Gastroesophageal sphincter (tissue), 4 donors: ENCODE data around the gene TFB1M. TPM values are rescaled to one million over a fixed set of nuclear protein-coding genes. Genes with fewer than 3 reads are reported as not detected.

ENCODE experiments used
- ATAC-seq: fragments of 150-250 bp; one replicate; pipeline ENCODE4 v1.9.1; 2016; ENCODE audit warnings: mild to moderate bottlenecking, moderate library complexity
- H3K27ac ChIP-seq, 4 donors: fragments of 200-600 bp; sonication (generic) in 3 of 4; 1 replicate in 3 of 4; 2 replicates in 1 of 4; pipeline ENCODE4 v1.5.1; 2016 to 2019
- H3K27me3 ChIP-seq: fragments of 200-600 bp; sonication (generic); one replicate; pipeline ENCODE4 v1.5.1; 2019
- H3K36me3 ChIP-seq, 2 donors: fragments of 200-600 bp; sonication (generic); one replicate each; pipeline ENCODE4 v1.5.1; 2019; ENCODE audit warnings: control low read depth in 1 of 2
- H3K4me1 ChIP-seq, 3 donors: fragments of 200-600 bp; sonication (generic); 1 replicate in 2 of 3; 2 replicates in 1 of 3; pipeline ENCODE4 v1.5.1; 2016 to 2019; ENCODE audit warnings: control low read depth in 2 of 3
- H3K4me3 ChIP-seq, 2 donors: fragments of 200-600 bp; sonication (generic); one replicate each; pipeline ENCODE4 v1.5.1; 2019; ENCODE audit warnings: mild to moderate bottlenecking in 1 of 2, moderate library complexity in 1 of 2
- H3K9me3 ChIP-seq, 3 donors: fragments of 200-600 bp; sonication (generic); one replicate each; pipeline ENCODE4 v1.5.1; 2017 to 2019; ENCODE audit warnings: control low read depth in 2 of 3
- CTCF ChIP-seq, 4 experiments: fragments of 200-600 bp in 2 of 4; fragments of 450-650 bp in 2 of 4; sonication (generic) in 1 of 4; IDR thresholded peaks; one replicate each; pipeline ENCODE4 v1.5.1; 2017 to 2019; ENCODE audit warnings: antibody characterized with exemption in 4 of 4, mild to moderate bottlenecking in 2 of 4, moderate library complexity in 2 of 4
- EP300 ChIP-seq: sonication (generic); formaldehyde crosslinking; IDR thresholded peaks from one replicate; pipeline ENCODE4 v1.6.1; 2017; ENCODE audit warnings: antibody characterized with exemption, mild to moderate bottlenecking
- POLR2A ChIP-seq, 2 donors: fragments of 450-650 bp; IDR thresholded peaks; one replicate each; pipeline ENCODE4 v1.6.1; 2017; ENCODE audit warnings: antibody characterized with exemption in 2 of 2, mild to moderate bottlenecking in 2 of 2, moderate library complexity in 1 of 2
- POLR2AphosphoS5 ChIP-seq: sonication (generic); formaldehyde crosslinking; IDR thresholded peaks from one replicate; pipeline ENCODE4 v1.6.1; 2017; ENCODE audit warnings: antibody characterized with exemption
- WGBS, 2 donors: methylation state at CpG; one replicate each; pipeline ENCODE4 v1.1.5; 2018; ENCODE audit warnings: low coverage in 1 of 2; 5-methylcytosine and 5-hydroxymethylcytosine counted together
- total RNA-seq, 4 donors: library from RNA; depleted of rRNA; stranded (reverse); fragments of >200 nt; gene quantifications; one replicate each; pipeline ENCODE4 v1.1.0, GENCODE V29; 2016

The TFB1M gene
- total RNA-seq, 4 donors from 2014 or later: 6.7 to 16.4 (median 12.5) TPM

- no peak overlapping the region for H3K4me3 ChIP-seq
- H3K27ac ChIP-seq: no peak overlapping the region
- peaks cover 0 to 36% of the 10 kb centered on the region in 2 donors for H3K36me3 ChIP-seq
- TF ChIP-seq POLR2A (IDR thresholded peaks at IDR 0.05) (no peak), EP300 (no peak), POLR2AphosphoS5 (no peak), CTCF (IDR thresholded peaks at IDR 0.05) (no peak)
- 90 to 96% methylated on average over 4 of the region's 4 CpGs for WGBS, 2 donors
- H3K9me3 ChIP-seq: no peaks in the 10 kb centered on the region
- ATAC-seq: no peak
- peaks cover 0 to 10% (median 0%) of the 10 kb centered on the region in 3 donors for H3K4me1 ChIP-seq
- no peaks in the 10 kb centered on the region for H3K27me3 ChIP-seq
Observed at GRCh38 chr6:155262655-155263054, 51.6 kb downstream of the TFB1M start.

- Histone ChIP-seq H3K27me3 (no peaks in the 10 kb centered on the region), H3K4me1 (peaks cover 0 to 5% (median 0%) of the 10 kb centered on the region in 3 donors), H3K9me3 (no peaks in the 10 kb centered on the region), H3K36me3 (peaks cover 0 to 50% of the 10 kb centered on the region in 2 donors), H3K27ac (no peak overlapping the region), H3K4me3 (no peak overlapping the region)
- 94 to 100% methylated on average over 5 to 11 of the region's 11 CpGs for WGBS, 2 donors
- TF ChIP-seq POLR2AphosphoS5 (no peak), CTCF (IDR thresholded peaks at IDR 0.05) (no peak), POLR2A (IDR thresholded peaks at IDR 0.05) (no peak), EP300 (no peak)
- ATAC-seq: no peak
Observed at GRCh38 chr6:155261111-155261900, 53.0 kb downstream of the TFB1M start.

- WGBS, 2 donors: 42 to 87% methylated on average over 3 of the region's 3 CpGs
- no peak overlapping the region for H3K4me3 ChIP-seq
- TF ChIP-seq POLR2AphosphoS5 (no peak), CTCF (IDR thresholded peaks at IDR 0.05) (no peak), POLR2A (IDR thresholded peaks at IDR 0.05) (no peak), EP300 (no peak)
Observed at GRCh38 chr6:155260686-155261085, 53.6 kb downstream of the TFB1M start.

GRCh38 chr6:155259897-155260296 lies 54.4 kb downstream of the TFB1M start:
- H3K36me3 ChIP-seq: peaks cover 0 to 59% of the 10 kb centered on the region in 2 donors

More at GRCh38 chr6:155260686-155261085, 53.6 kb downstream of the TFB1M start:
- Histone ChIP-seq H3K9me3 (no peaks in the 10 kb centered on the region), H3K4me1 (peaks cover 0 to 5% (median 0%) of the 10 kb centered on the region in 3 donors), H3K27me3 (no peaks in the 10 kb centered on the region), H3K27ac (no peak overlapping the region), H3K36me3 (peaks cover 0 to 53% of the 10 kb centered on the region in 2 donors)
- no peak for ATAC-seq

More at GRCh38 chr6:155259897-155260296, 54.4 kb downstream of the TFB1M start:
- Histone ChIP-seq H3K9me3 (no peaks in the 10 kb centered on the region), H3K4me3 (no peak overlapping the region), H3K4me1 (peaks cover 0 to under 1% (median 0%) of the 10 kb centered on the region in 3 donors), H3K27me3 (no peaks in the 10 kb centered on the region), H3K27ac (no peak overlapping the region)
- 73 to 76% methylated on average over 2 of the region's 5 CpGs for WGBS, 2 donors
- TF ChIP-seq POLR2A (IDR thresholded peaks at IDR 0.05): no peak
- TF ChIP-seq CTCF (IDR thresholded peaks at IDR 0.05): no peak
- no peak for TF ChIP-seq POLR2AphosphoS5
- no peak for TF ChIP-seq EP300
- ATAC-seq: no peak
